ENCODE results near the gene BIVM. TPM values are rescaled to one million over a fixed set of nuclear protein-coding genes. Genes with fewer than 3 reads are reported as not detected.

Gene BIVM
- total RNA-seq, 2 experiments from 2014 or later: 17.3 to 18.4 TPM

- Mint-ChIP-seq H3K4me1 (ENCODE audit: low read depth) (peaks cover 35% of the 10 kb centered on the region), H3K36me3 (ENCODE audit: low read depth) (peaks cover 38% of the 10 kb centered on the region), H3K27ac (peak overlapping the region; percentile 86), H3K27me3 (no peaks in the 10 kb centered on the region), H3K4me3 (no peak overlapping the region), H3K9me3 (no peaks in the 10 kb centered on the region)
- no peak for ATAC-seq
- ChIA-PET POLR2A (no interaction called here), CTCF (interaction anchor here (1.3 kb wide), 1 partner anchor 283 kb away, joined by 4 read pairs; no protein-coding TSS in a partner anchor)
- DNase-seq: no peak
- intact Hi-C loops (cut with micrococcal nuclease): no loop called here
- no peak for TF ChIP-seq CTCF (IDR thresholded peaks at IDR 0.05)
These were observed 73.6 kb downstream of the BIVM start for GRCh38 chr13:102872531-102872930.

GRCh38 chr13:102873653-102874052 lies 74.7 kb downstream of the BIVM start:
- no peaks in the 10 kb centered on the region for H3K27me3 Mint-ChIP-seq
- POLR2A ChIA-PET: no interaction called here
- H3K36me3 Mint-ChIP-seq (ENCODE audit: low read depth): peaks cover 33% of the 10 kb centered on the region
- no peaks in the 10 kb centered on the region for H3K9me3 Mint-ChIP-seq
- DNase-seq (no peak), ATAC-seq (peak; percentile 72)
- no peak overlapping the region for H3K27ac Mint-ChIP-seq
- H3K4me3 Mint-ChIP-seq: no peak overlapping the region
- intact Hi-C loops (cut with micrococcal nuclease): no loop called here
- TF ChIP-seq CTCF (IDR thresholded peaks at IDR 0.05): no peak
- peaks cover 33% of the 10 kb centered on the region for H3K4me1 Mint-ChIP-seq (ENCODE audit: low read depth)
- CTCF ChIA-PET: no interaction called here

- intact Hi-C loops (cut with micrococcal nuclease): no loop called here
- ChIA-PET CTCF (interaction anchor here (1.2 kb wide), 1 partner anchor 28 kb away, joined by 4 read pairs; no protein-coding TSS in a partner anchor), POLR2A (no interaction called here)
- DNase-seq (no peak), ATAC-seq (no peak)
- H3K36me3 Mint-ChIP-seq (ENCODE audit: low read depth): peaks cover 29% of the 10 kb centered on the region
- no peaks in the 10 kb centered on the region for H3K27me3 Mint-ChIP-seq
- no peaks in the 10 kb centered on the region for H3K9me3 Mint-ChIP-seq
- H3K27ac Mint-ChIP-seq: peak overlapping the region; percentile 42
- H3K4me1 Mint-ChIP-seq (ENCODE audit: low read depth): peaks cover 27% of the 10 kb centered on the region
- no peak for TF ChIP-seq CTCF (IDR thresholded peaks at IDR 0.05)
- no peak overlapping the region for H3K4me3 Mint-ChIP-seq
These were observed 76.3 kb downstream of the BIVM start for GRCh38 chr13:102875256-102875655.

GRCh38 chr13:102877303-102877702 lies 78.4 kb downstream of the BIVM start:
- TF ChIP-seq CTCF (IDR thresholded peaks at IDR 0.05): no peak
- H3K27me3 Mint-ChIP-seq: no peaks in the 10 kb centered on the region
- no peak overlapping the region for H3K27ac Mint-ChIP-seq
- no peaks in the 10 kb centered on the region for H3K9me3 Mint-ChIP-seq
- DNase-seq: no peak
- H3K4me1 Mint-ChIP-seq (ENCODE audit: low read depth): peaks cover 15% of the 10 kb centered on the region
- H3K36me3 Mint-ChIP-seq (ENCODE audit: low read depth): peaks cover 21% of the 10 kb centered on the region
- H3K4me3 Mint-ChIP-seq: no peak overlapping the region
- intact Hi-C loops (cut with micrococcal nuclease): no loop called here
- no peak for ATAC-seq
- POLR2A ChIA-PET: no interaction called here
- CTCF ChIA-PET: interaction anchor here (0.6 kb wide), 1 partner anchor 540 kb away, joined by 3 read pairs; no protein-coding TSS in a partner anchor

- ATAC-seq (no peak), DNase-seq (no peak)
- CTCF ChIA-PET: interaction anchor here (1.0 kb wide), 1 partner anchor 9 kb away, joined by 3 read pairs; no protein-coding TSS in a partner anchor
- H3K27ac Mint-ChIP-seq: no peak overlapping the region
- H3K36me3 Mint-ChIP-seq (ENCODE audit: low read depth): peaks cover 17% of the 10 kb centered on the region
- no peaks in the 10 kb centered on the region for H3K27me3 Mint-ChIP-seq
- POLR2A ChIA-PET: no interaction called here
- no peak for TF ChIP-seq CTCF (IDR thresholded peaks at IDR 0.05)
- H3K9me3 Mint-ChIP-seq: no peaks in the 10 kb centered on the region
- no peak overlapping the region for H3K4me3 Mint-ChIP-seq
- intact Hi-C loops (cut with micrococcal nuclease): no loop called here
- H3K4me1 Mint-ChIP-seq (ENCODE audit: low read depth): peaks cover 5% of the 10 kb centered on the region
These were observed 79.6 kb downstream of the BIVM start for GRCh38 chr13:102878481-102878880.

Data from activated CD8-positive, alpha-beta T cell treated with anti-CD3 and anti-CD28 coated beads for 36 hours (primary cell).